ENCODE results near the gene UBE2J2.
"Not testable (repeated sequence)": the region's sequence is repeated elsewhere in the genome, so short reads cannot be mapped to it uniquely, and the experiment has no call there.

The UBE2J2 gene

GRCh38 chr1:1273512-1274298 lies at the start of gene UBE2J2:
UBE2J2 (minus strand) TSS chr1:1273854; CDS start chr1:1267992, 5,862 bp downstream.
- peak; percentile 58 to 96 (median 92) for DNase-seq

- DNase-seq, result no peak
Observed at GRCh38 chr1:1322952-1323351, 49.3 kb upstream of the UBE2J2 start.

- no peak for DNase-seq
Observed at GRCh38 chr1:1322418-1322817, 48.8 kb upstream of the UBE2J2 start.

- no peak for DNase-seq
Observed at GRCh38 chr1:1321477-1321876, 47.8 kb upstream of the UBE2J2 start.

- DNase-seq, result no peak
Observed at GRCh38 chr1:1320666-1321448, 47.2 kb upstream of the UBE2J2 start.

GRCh38 chr1:1319646-1319941 lies 45.9 kb upstream of the UBE2J2 start:
- DNase-seq, result no peak

- DNase-seq, result no peak
Observed at GRCh38 chr1:1318777-1319645, 45.4 kb upstream of the UBE2J2 start.

GRCh38 chr1:1318131-1318652 lies 44.5 kb upstream of the UBE2J2 start:
- DNase-seq, result peak in 3 of 14 donors; percentile 7 to 52 (median 38)

GRCh38 chr1:1317420-1317819 lies 43.8 kb upstream of the UBE2J2 start:
- DNase-seq, result no peak

- not testable (repeated sequence) for DNase-seq
Observed at GRCh38 chr1:1316199-1316598, 42.5 kb upstream of the UBE2J2 start.

GRCh38 chr1:1315435-1315954 lies 41.8 kb upstream of the UBE2J2 start:
- DNase-seq, result no peak

GRCh38 chr1:1314678-1315335 lies 41.2 kb upstream of the UBE2J2 start:
- DNase-seq, result no peak

- no peak for DNase-seq
Observed at GRCh38 chr1:1314237-1314586, 40.6 kb upstream of the UBE2J2 start.

GRCh38 chr1:1313500-1314236 lies 40.0 kb upstream of the UBE2J2 start:
- DNase-seq, result no peak

GRCh38 chr1:1312450-1313314 lies 39.0 kb upstream of the UBE2J2 start:
- no peak for DNase-seq

- no peak for DNase-seq
Observed at GRCh38 chr1:1311107-1312104, 37.8 kb upstream of the UBE2J2 start.

- no peak for DNase-seq
Observed at GRCh38 chr1:1310476-1311053, 36.9 kb upstream of the UBE2J2 start.

- no peak for DNase-seq
Observed at GRCh38 chr1:1310109-1310385, 36.4 kb upstream of the UBE2J2 start.

Measured in C1 segment of cervical spinal cord (tissue), 14 donors.